ENCODE measurements around the gene SERPINB6.
"Not testable (repeated sequence)": the region's sequence is repeated elsewhere in the genome, so short reads cannot be mapped to it uniquely, and the experiment has no call there.

Gene SERPINB6

GRCh38 chr6:2903411-2904185 is 67.8 kb downstream of the SERPINB6 start:
- not testable (repeated sequence) for H3K27ac ChIP-seq (ENCODE audit: low read depth, low read length, poor library complexity, severe bottlenecking); H4K20me1 ChIP-seq (ENCODE audit: insufficient read depth, low read length); H3K9me3 ChIP-seq (ENCODE audit: low read length); H2AFZ ChIP-seq (ENCODE audit: low read length); H3K27me3 ChIP-seq (ENCODE audit: insufficient read depth, low read length); H3K9me2 ChIP-seq (ENCODE audit: low read depth, low read length); H3F3A ChIP-seq (ENCODE audit: insufficient read depth, low read length)
- Histone ChIP-seq H3K4me1 (ENCODE audit: insufficient read depth, low read length, severe bottlenecking) (peaks cover 69% of the 10 kb centered on the region), H3K4me2 (ENCODE audit: low read length) (peak overlapping the region; percentile 81), H3K9ac (ENCODE audit: low read length) (peak overlapping the region; percentile 96), H3K4me3 (ENCODE audit: low read depth, low read length, poor library complexity, severe bottlenecking) (peak overlapping the region; percentile 92), H3K79me2 (ENCODE audit: insufficient read depth, low read length) (peaks cover 26% of the 10 kb centered on the region), H3K36me3 (ENCODE audit: insufficient read depth, low read length) (peaks cover 39% of the 10 kb centered on the region)

DNA sequence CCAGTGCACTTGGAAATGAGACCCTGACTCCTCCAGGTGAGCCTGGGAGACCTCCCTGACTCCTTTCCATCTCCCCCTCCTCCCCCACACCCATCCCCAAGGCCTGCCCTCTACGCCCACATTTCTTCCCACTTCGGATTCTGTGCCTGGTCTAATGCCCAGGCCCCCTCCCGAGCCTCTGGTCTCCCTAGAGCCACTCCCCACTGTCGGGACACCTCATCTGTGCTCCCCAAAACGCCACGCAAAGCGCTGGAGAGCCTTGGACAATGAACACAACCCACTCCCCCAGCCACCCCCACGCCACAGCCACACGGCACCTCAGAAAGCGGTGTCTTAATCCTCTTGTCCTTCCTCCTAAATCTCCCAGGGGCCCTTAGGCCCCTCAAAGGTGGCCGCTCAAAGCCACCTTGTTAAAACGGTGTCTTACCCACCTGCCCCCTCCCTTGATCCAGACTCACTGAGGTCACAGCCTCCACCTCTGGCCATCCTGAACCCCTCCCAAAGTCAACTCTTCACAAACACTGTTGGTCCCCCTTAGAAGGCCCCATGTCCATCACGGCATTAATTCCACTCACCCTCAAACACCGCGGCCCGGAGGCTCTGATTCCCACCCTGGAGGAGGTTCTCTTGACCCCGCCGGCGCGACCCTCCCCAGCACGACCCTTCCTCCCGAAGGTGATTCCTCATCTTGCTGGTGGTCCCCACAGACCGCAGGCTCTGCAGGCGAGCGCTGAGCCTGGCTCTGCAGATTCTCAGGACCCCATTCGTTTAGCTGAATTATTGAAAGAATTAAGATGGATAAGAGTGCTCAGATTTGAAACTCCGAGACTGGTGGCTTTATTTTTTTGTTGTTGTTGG is 69.5 kb downstream of the SERPINB6 start:
- H3K9ac ChIP-seq (ENCODE audit: low read length), result peak overlapping the region; percentile 96
- H2AFZ ChIP-seq (ENCODE audit: low read length), result not testable (repeated sequence)

GRCh38 chr6:2900821-2901644 is 70.3 kb downstream of the SERPINB6 start:
- Histone ChIP-seq H3K4me2 (ENCODE audit: low read length) (peak overlapping the region; percentile 81), H3K79me2 (ENCODE audit: insufficient read depth, low read length) (peaks cover 35% of the 10 kb centered on the region), H3K9me2 (ENCODE audit: low read depth, low read length) (no peaks in the 10 kb centered on the region), H3K4me3 (ENCODE audit: low read depth, low read length, poor library complexity, severe bottlenecking) (peak overlapping the region; percentile 92), H3K36me3 (ENCODE audit: insufficient read depth, low read length) (peaks cover 64% of the 10 kb centered on the region), H3K9ac (ENCODE audit: low read length) (peak overlapping the region; percentile 96), H2AFZ (ENCODE audit: low read length) (no peak overlapping the region), H3F3A (ENCODE audit: insufficient read depth, low read length) (0 out of 2 replicates have a peak, but pooled peaks cover 4% of the 10 kb centered on the region), H4K20me1 (ENCODE audit: insufficient read depth, low read length) (no peaks in the 10 kb centered on the region), H3K9me3 (ENCODE audit: low read length) (no peaks in the 10 kb centered on the region), H3K27me3 (ENCODE audit: insufficient read depth, low read length) (no peaks in the 10 kb centered on the region), H3K27ac (ENCODE audit: low read depth, low read length, poor library complexity, severe bottlenecking) (peak overlapping the region; percentile 86), H3K4me1 (ENCODE audit: insufficient read depth, low read length, severe bottlenecking) (peaks cover 71% of the 10 kb centered on the region)
- TF ChIP-seq EZH2 (IDR thresholded peaks at IDR 0.05; ENCODE audit: borderline replicate concordance, low read length) (no peak), CTCF (IDR thresholded peaks at IDR 0.05; ENCODE audit: low read length) (no peak)

More for the DNA sequence above, 69.5 kb downstream of the SERPINB6 start:
- Histone ChIP-seq H3K36me3 (ENCODE audit: insufficient read depth, low read length) (peaks cover 55% of the 10 kb centered on the region), H3K4me1 (ENCODE audit: insufficient read depth, low read length, severe bottlenecking) (peaks cover 74% of the 10 kb centered on the region), H3K4me2 (ENCODE audit: low read length) (peak overlapping the region; percentile 81), H3K4me3 (ENCODE audit: low read depth, low read length, poor library complexity, severe bottlenecking) (peak overlapping the region; percentile 92), H3K79me2 (ENCODE audit: insufficient read depth, low read length) (peaks cover 35% of the 10 kb centered on the region), H3K27ac (ENCODE audit: low read depth, low read length, poor library complexity, severe bottlenecking) (peak overlapping the region; percentile 86)
- not testable (repeated sequence) for H4K20me1 ChIP-seq (ENCODE audit: insufficient read depth, low read length); H3F3A ChIP-seq (ENCODE audit: insufficient read depth, low read length); H3K27me3 ChIP-seq (ENCODE audit: insufficient read depth, low read length); H3K9me2 ChIP-seq (ENCODE audit: low read depth, low read length); H3K9me3 ChIP-seq (ENCODE audit: low read length)
